ELF-1 (cell line): ENCODE measurements around the gene LRRC27.

Source experiments
- DNase-seq: peaks from one replicate; pipeline ENCODE4 v3.0.0-alpha.2; 2016; ENCODE audit warnings: low read depth, low spot score

The LRRC27 gene

DNA sequence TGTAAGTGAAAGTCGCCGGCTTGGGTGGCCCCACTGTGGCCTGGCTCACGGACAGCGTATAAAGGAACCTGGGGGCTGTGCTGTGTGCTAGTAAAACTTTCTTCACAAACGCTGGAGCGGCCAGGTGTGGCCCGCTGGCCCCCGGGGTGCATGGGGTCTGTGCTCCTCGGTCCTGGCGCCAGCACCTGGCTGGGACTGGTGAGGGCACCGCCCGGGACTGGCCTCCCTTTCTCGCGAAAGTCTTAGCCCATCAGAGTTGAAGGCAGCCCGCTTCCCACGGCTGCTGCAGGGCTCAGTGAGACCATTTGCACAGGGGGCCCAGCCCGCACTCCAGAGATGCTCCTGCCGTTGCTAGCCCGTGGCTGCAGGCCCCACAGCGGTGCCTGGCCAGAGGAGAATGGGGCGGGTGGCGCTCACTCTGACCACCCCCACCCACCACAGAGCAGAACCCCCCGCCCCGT, 70.8 kb downstream of the LRRC27 start:
- no peak for DNase-seq

- peak; percentile 76 for DNase-seq
Measured at GRCh38 chr10:132403511-132404168, 71.6 kb downstream of the LRRC27 start.

- no peak for DNase-seq
Measured at GRCh38 chr10:132404169-132404880, 72.3 kb downstream of the LRRC27 start.

DNA sequence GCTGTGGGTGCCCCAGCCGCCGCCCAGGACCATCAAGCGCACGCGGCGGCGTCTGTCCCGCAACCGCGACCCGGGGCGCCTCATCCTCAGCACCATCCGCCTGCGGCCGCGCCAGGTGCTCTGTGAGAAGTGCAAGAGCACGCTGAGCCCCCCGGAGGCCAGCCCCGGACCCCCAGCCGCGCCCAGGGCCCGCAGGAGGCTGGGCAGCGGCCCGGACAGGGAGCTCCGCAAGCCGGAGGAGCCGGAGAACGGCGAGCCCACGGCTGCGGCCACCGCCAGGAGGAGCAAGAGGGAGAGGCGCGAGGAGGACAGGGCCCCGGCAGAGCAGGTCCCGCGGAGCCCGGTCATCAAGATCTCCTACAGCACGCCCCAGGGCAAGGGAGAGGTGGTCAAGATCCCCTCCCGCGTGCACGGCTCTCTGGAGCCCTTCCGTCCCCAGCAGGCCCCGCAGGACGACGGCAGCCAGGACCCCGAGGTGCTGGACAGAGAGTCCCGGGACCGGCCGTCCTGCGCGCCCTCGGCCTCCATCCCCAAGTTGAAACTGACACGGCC, 73.0 kb downstream of the LRRC27 start:
- DNase-seq: peak; percentile 90

DNA sequence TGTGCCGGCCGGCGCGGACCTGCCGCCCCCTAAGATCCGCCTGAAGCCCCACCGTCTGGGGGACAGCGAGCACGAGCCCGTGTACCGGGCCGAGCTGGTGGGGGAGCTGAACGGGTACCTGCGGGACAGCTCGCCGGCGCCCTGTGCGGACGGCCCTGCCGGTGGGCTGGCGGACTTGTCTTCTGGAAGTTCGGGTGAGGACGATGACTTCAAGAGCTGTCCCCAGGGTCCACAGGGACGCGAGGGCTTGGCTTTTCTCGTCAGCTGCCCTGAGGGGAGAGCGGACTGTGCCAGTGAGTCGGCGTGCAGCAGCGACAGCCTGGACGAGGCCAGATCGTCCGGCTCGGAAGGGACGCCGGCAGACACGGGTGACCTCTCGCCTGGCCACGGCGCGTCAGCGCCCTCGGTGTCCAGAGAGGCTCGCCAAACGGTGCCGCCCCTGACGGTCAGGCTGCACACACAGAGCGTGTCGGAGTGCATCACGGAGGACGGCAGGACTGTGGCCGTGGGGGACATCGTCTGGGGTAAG, 73.5 kb downstream of the LRRC27 start:
- no peak for DNase-seq

GRCh38 chr10:132406181-132406580, 74.2 kb downstream of the LRRC27 start:
- DNase-seq: no peak

DNA sequence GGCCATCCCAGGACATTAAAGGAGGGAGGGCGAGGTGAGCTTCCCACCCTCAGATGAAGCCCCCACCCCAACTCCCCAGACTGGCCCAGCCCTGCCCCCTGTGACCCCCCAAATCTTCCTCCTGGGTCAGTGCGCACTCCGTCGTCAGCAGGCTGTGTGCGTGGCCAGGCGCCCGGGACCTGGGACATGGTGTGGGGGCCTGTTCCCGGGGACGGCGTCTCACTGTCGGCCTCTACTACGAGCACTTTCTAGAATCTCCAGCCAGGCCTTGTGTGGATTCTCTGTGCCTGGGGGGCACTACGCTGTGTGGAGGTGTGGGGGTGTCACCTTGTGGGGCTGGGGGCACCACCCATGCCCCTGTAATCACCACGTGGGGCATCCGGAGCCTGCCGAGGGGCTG, 74.8 kb downstream of the LRRC27 start:
- no peak for DNase-seq

DNA sequence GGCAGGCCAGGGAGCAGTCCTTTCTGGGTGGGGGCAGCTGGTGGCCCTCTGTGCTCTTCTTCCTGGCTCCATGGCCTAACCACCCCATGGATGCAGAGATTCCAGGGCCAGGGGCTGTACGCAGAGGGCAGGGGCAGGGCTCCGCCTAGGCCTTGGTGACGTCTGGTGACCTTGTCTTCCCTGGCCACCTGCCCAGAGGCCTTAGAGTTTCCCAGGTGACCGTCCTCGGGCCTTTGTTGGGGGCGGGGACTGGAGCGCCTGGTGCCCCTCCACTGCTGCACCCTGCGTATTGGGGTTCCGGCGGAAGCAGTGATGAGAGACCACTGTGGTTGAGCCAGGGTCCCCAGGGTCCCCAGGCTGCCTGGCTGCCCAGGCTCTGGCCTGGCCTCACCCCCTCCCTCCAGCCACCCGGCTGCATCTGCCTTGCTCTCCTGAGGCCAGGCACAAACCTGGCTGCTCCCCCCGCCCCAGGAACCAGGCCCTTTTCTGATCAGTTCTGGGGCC, 75.3 kb downstream of the LRRC27 start:
- no peak for DNase-seq

DNA sequence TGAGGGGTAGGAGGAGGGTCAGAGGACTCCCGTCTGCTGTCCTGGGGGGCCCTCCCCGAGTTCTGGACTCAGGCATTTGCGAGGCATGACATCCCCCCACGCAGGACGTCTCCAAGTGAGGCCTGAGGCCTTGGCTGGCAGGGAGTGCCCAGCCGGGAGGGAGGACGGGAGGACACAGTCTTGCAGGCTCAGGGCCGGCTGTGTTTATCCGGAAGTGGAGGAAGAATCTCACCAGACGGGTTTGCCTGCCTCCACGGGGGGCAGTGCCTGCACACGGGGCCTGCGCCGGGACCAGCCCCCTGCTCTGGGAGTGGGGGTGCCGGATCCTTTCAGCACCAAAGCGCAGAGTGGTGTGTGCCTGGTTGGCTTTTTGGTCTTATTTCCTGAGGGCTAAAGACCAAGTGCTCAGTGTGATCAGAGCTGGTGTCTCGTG, 75.9 kb downstream of the LRRC27 start:
- peak; percentile 92 for DNase-seq

DNA sequence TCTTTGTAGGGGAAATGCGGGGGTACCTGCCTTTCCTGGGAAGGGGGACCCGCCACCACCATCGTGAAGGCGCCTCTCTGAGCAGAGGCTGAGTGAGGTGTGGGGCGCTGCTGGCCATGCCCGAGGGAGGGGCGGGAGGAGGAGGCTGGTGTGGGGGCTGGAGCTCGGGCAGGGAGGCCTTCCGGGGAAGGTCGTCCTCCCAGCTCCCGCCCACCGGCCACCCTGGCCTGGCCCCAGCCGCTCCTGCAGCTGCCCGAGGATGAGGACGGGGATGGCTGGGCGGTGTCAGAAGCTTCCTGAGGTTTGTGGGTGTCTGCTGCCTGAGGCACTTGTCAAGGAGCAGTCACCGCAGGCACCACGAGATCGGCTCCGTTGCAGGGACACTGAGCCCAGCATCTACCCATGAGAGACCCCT, 76.4 kb downstream of the LRRC27 start:
- DNase-seq: no peak

DNA sequence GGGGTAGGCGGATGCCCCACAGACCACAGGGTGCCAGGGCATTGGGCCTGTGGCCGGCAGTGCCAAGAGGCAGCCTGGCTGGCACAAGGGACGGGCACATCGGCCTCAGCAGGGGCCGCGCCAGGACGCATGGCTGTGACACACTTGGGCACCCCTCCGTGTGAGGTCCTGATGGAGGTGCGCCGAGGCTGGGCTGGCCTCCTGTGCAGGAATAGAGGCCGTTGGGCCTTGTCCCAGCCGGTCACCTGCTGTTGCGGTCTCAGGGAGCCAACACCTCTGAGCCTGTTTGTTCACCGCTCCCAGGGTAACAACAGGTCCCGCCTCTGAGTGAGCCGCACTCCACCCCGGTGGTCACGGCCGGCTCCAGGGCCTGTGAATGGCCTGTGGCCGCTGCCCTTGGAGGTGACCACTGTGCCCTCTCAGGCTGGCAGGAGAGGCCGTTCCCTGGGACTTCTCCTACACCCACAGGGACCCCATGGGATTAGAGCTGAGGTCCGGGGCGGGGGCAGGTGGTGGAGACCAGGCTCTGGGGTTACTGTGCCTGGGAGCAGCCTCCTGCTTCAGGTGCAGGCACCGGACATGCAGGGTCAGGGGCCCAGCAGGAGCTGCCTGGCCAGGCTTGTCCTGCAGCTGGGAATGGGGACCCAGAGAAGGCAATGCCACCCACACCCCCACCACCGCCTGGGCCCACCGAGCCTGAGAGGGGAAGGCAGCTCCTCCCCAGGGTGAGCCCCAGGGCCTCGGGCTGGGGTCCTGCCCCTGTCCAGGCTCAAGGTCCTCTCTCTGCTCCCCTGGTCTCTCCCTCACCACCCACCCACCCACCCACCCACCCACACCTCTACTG, 77.1 kb downstream of the LRRC27 start:
- DNase-seq: no peak

GRCh38 chr10:132409667-132410028, 77.7 kb downstream of the LRRC27 start:
- DNase-seq: no peak

DNA sequence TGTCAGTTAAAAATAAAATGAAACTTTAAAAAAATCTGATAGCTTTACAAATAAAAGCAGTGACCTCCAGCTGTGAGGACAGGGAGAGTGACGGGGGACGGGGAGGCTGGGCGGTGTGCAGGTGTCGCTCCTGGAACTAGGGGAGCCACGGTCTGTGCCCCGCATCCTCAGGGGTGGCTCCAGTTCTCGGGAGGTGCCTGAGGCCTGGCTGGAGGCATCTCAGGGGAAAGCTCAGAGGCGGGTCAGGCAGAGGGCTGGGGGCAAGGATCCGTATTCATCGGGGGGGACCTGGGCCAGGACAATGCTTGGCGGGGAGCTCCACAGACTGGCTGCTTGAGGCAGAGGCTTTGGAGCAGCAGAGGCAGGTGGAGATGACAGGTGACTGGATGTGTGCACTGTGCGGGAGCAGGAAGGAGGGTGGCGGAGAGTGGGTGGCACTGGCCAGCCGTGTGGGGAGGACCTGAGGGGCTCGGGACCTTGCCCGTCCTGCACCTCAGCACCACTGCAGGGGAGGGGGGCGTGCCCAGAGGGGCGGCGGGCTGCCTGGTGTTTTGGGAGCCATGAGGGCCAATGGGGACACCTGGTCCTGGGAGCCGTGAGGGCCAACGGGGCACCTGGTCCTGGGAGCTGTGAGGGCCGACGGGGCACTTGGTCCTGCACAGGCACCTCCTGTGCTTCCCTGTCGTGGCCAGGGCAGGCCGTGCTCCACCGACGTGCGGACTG, 78.2 kb downstream of the LRRC27 start:
- DNase-seq: no peak

- DNase-seq: no peak
Measured at GRCh38 chr10:132410779-132411532, 79.0 kb downstream of the LRRC27 start.

GRCh38 chr10:132411561-132412253, 79.7 kb downstream of the LRRC27 start:
- peak; percentile 72 for DNase-seq

DNA sequence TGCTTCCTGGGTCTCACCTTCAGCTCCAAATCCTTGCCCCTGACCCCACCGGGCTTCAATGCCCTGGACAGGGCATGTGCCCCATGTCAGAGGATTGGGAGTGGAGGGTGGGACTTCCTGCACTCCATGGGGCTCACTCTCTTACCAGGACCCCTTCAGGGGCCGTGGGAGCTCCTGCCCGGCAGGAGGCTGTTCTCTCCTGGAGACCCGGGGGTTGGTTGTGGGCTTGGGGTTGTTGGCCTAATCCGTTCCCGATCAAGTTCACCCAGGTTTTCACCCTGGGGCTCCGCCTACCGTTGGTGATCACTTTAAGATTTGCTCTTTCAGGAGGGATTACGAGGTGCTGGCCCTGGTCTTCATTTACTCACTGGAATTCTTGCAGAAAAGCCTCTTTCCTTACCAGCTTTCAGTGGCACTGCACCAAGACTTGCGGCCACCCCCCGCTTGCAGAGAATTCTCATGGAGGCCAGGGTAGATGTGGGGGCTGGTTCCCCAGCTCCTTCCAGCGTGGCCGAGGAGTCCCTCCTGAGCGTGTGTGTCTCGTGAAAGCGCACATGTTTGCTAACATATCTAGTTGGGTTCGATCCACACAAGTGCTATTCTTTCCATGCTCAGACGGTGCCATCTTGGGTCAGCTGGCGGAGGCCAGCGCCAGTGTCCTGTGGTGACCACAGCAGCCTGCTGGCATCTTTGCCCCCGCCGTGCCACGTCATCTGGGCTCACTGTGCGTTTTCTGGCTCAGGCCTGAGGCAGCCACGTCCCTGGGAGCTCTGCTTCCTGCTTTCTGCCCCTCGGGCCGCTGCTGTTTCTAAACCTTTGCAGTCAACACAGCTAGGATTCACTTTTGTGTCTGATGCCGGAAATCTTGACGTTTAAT, 80.6 kb downstream of the LRRC27 start:
- no peak for DNase-seq

DNA sequence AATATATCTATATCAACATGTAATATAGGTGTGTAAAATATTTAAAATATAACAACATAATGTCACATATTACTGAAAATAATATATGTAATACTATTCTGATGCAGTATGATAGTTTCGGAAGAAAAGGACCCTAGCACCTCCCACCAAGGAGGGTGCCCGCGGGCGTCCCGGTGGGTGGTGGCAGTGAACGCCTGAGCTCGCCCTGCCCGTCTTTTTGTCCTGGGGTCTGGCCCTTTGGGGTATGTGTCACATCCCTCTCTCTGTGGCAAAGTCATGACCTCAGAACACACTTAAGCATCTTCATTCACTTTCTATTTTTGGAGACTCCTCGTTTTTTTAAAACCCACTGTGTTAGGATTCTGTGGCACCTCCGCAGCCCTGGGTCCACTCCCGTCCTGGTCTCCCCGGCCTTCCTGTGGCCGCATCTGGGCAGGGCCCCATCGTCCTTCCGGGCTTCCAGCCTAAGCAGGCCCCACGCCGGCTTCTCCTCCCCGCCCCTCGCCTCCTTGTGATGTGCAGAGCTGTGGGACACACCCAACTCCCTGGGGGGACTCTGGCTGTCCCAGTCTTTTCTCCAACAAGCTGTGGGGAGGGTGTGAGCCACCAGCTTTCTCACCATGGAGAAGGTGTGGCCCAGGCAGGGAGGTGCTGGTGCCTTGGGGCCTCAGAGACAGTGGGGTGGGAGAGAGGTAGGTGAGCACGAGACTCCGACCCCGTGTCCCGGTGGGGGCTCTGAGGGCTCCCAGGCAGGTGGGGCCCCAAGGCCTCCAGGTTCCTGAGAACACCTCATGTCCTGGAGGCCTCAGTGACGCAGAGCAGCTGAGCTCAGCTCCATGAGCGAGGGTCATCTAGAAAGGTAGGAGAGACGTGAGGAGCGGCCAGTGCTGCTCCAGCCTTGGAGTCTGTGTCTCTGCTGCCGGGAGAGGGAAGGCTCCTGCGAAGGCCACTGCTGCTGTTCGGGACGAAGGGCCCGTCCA, 81.5 kb downstream of the LRRC27 start:
- no peak for DNase-seq
